HG03135 (cell line): ENCODE data around the gene OPCML.

Experiments used
- ATAC-seq: cut with Tn5 transposase; IDR thresholded peaks from one replicate; pipeline ENCODE4 v1.9.1; 2021; ENCODE audit warnings: mild to moderate bottlenecking, moderate library complexity; ENCODE audit not compliant: unreplicated experiment

OPCML gene

DNA sequence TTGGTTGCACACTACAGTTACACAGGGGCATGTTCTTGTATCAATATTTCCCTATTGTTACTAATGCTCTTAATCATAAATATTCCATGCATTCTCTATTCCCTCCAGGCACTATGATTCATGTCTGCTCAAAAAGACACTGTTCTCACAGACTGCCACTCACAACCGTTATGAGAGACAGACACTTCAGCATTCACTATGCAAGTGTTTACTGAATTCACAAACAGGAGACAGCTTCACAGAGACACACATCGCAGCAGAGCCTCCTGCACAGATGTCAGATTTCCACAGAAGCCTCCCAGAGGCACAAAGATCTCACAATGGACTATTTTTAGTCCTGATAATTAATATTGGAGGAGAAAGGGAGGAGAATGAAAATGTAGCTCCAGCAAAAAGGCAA, 930.4 kb downstream of the OPCML start:
- no peak for ATAC-seq

DNA sequence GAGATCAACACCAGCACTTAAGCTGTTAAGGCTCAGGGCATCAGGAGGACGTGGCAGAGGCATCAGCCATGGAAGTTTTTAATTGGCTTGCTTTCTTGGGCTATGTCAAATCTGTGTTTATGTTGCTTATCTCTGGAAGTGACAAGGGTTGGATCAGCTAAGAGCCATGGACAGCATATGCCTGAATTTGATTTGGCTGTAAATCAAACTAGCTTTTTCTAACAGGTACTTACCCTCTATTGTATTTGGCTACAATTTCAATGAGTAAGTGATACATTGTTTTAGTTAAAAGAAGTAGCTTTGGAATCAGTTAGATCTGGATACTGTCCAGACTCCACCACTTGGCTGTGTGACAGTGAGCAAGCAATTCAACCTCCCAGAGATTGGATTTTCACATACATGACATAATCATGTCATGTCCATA, 936.6 kb downstream of the OPCML start:
- ATAC-seq = no peak

DNA sequence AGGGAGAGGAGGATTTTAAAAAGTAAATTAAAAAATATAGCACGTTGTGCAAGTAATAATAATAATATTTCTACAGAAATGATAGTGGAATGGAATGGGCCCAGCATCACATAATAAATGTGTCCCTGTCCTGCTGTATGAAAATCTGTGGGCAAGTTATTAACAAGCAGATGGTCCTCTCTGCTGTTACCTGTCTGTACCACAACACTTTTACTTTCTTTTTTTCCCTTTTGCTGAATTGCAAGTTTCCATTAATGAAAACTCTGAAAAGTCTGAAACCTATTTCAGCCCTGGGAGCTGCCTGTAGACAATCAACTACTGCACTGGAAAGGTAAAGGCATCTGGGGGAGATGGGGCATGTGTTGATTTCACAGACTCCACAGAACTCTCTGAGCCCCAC, 937.1 kb downstream of the OPCML start:
- no peak for ATAC-seq

DNA sequence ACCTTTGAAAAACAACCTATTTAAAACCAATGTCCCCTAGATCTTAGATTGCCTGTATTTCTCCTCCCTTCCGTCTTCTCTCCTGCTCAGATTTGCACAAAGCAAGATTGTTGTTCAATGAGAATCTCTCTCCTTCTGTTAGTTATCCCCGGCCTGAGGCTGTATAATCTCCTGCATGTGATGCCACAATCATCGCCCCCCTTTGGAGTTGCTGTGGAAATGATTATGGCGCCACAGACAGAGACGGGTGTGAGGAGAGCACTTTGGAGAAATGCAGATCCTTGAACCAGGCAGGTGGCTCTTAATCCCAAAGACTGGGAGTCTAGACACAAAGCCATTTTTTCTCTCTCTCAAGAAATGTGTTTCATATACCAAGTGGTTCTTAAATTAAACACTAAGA, 941.3 kb downstream of the OPCML start:
- ATAC-seq = no peak

DNA sequence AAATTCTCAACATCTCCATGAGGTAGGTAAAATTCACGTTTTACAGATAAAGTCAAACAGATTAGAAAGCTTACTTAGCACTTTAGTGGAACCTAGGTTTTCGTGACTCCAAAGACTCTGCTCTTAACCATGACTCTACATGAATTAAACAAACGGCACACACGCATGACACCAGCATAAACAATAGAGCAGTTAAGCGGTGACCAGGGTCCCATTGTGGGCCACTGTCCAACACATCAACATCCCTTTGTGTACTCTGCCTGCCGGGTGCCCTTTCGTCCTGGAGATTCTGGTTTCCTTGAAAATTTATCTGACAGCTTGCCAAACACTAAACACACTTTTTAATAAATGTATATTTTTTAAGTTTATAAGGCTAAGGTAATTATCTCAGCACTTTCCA, 941.7 kb downstream of the OPCML start:
- no peak for ATAC-seq

DNA sequence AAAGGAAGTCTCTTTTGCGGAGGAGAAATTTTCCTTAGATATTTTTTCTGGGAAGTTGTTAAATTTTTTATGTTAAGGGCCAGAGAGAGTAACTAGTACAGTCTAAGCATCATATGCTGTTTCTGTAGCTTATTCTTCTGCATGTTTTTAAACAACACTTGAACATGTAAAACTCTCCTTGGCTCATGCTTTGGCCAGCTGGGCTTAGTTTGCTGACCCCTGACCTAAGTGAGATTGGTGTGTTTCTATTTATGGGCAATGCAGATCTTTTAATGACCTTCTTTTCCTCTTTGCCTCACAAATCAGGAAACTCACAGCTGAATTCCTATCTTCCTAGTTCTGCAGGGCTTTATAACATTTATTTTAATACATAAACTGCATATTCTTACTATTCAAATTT, 942.5 kb downstream of the OPCML start:
- no peak for ATAC-seq

DNA sequence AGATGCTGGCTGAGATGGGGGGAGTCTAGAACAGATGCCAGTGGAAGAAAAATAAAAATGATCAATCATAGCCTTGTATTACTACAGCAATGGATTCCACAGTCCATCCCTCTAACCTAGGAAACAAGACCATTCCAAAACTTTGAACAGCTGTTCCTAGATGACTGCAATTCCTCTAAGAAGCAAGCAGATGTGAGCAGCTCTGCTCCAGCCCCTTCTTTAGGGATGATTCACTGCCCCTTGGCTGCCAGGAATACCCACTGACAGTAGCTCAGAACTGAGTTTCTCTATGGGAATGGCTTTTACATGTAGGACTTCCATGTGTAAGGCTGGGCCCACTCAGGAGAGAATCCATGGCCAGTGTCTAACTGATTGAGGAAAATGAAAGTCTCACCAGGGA, 943.9 kb downstream of the OPCML start:
- no peak for ATAC-seq

DNA sequence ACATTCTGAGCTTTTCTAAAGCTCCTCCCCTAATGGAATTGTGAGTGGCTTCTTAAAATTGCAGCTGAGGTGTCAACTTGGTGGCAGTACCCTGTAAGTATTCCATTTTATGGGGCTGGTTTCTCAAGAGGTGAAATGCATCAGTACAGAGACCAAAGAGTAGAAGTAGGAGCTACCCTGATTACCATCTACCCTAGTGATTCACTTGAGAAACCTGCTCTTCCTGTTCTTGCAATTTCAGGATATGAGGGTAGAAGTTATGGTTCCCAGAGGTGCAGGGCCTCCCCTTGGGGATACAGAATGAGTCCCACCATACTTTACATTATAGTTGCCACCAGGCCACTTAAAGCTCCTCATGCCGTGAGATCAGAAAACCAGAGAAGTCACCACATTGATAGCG, 944.6 kb downstream of the OPCML start:
- ATAC-seq = no peak

DNA sequence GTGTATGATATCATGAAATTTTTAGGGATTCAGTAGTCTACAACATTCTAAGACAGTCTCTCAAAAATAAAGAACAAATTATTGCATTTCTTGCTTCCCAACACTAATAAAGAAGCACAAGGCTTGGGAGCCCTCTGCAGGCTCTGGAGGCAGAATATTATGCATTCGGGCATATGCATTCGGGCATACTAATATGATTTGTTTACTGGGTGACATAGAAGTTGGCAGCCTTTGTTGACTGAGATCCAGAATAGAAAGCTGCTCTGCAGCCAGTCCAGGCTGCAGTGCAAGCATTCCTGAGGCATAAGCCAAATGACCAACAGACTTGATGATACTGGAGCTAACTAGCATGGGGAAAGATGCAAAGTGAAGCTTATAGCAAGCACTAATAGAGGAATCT, 945.5 kb downstream of the OPCML start:
- ATAC-seq = no peak

DNA sequence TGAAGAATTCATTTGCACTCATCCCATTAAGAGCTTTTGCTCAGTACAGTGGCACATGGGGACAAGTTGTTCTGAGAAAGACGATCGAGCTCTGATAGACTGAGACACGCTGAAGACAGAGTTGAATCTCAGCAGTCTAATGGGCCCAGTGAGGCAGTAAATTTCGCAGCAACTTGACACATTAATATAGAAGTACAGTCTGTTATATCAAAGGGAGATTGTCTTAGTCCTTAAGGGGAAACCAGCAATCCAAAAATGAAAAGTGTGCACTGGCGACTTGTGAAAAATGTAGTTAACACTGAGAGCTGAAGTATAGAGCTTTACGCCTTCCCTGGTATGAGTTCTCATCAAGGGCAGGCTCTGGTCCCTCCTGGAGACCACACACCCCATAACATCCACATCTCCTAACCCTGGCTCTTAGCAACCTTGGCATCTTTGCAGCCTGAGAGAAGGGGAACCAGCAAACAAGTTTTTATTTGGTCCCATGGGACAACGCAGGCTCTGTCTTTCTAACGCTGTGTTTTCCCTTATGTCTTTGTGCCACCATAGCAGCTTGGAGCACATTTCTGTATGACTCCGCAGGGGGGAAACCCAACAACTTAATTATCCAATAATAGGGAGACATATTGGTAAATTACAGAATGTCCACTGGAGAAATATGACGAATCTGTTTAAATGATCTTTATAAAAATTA, 952.5 kb downstream of the OPCML start:
- ATAC-seq = no peak

DNA sequence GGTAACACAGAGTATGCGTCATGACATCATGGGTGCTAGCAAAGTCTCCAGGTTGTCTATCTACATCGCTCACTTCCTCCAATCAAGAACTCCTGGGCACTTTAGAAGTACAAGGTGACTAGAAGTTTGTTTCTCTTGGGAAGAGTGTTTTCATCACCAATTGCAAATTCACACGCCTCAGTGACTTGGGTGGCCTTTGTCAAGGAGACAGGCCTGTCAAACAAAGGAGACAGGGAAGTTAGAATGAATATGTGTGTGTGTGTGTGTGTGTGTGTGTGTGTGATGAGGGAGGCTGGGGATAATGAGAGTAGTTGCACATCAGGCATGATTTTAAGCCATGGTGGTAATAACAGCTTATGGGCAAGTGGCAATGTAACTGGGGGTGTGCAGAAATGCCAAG, 953.2 kb downstream of the OPCML start:
- no peak for ATAC-seq

DNA sequence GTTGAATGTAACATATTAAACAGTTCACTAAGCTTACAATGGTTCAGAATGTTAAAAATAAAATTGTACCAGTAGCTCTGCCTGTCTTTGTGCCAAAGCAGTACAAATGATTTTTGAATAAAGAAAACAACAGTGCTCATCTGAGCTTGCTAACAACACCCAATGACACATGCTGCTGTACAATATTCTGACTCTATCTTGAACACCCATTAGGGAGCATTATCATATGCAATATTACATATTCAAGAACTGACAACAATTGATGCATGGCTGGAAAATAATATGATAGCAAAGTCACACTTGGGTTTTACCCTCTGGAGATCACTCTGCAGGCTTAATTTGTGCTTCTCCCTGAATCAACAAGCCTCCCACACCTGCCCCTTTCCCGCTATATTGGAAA, 953.7 kb downstream of the OPCML start:
- ATAC-seq = no peak

DNA sequence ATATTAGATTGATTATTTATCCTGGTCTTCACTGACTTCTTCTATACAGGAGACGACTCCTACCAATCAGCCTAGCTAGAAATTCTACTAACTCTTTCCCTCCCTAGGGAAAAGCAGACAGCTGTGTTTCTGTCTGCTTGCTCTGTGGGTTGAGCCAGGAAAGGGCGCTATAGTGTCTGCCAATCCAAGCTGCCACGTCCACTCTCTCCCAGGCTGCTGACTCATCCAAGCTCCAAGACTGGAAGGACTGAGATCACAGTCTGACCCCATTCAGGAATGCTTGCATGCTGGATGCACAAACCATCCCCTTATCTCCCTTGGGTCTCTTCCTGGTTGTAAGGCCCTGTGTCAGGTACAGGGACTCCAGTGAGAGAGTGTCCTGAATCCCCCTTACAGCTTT, 955.6 kb downstream of the OPCML start:
- ATAC-seq = no peak

DNA sequence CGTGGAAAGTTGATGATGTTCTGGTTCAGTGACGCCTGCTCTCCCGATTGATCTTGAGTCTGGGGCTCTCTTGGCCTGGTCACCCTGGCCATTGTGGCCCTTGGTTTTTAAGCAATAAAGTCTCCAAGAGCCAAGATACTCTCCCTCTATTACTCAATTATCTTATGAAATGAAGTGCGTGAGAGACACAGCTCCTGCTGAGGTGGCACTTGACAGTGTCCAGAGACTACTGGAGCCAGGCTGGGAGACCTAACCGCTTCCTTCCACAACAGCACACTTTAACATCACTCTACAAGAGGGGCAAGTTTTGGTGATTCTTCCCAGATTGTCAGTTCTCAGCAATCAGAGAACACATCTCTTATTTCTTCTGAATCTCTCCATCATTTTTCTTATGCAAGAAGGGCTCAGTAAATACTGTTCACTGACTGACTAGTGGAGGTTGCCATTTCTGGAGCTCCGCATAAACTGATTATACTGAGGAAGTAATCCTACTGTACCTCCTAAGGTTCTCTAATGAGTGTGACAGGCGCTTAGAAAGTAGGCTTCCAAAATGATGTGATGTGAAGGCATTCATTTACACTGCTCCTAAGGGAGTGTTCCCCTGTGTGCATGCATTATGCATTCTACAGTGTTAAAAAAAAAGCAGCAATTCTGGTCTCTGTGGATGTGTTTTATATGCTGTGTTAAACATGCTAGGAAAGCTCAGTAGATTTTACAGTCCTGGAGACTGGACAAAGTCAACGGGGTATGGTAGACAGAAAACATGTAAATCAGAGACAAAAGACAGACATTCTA, 968.0 kb downstream of the OPCML start:
- ATAC-seq = no peak

DNA sequence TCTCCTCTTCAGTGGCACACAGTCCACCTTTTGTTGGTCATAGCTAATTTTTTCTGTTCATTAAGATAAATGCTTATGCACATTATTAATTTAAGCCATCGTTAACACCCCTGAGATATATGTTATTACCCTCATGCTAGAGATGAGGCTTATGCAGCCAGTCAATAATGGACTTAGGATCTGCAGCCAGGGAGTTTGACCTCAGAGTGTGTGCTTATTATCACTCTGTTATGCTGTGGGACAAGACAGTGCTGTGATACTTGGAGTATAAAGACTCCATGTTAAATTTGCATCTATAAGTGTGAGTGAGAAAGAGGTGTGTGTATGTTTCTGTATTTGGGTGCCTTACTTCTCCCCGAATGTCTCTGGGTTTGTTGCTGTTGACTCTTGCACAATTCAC, 969.3 kb downstream of the OPCML start:
- no peak for ATAC-seq

DNA sequence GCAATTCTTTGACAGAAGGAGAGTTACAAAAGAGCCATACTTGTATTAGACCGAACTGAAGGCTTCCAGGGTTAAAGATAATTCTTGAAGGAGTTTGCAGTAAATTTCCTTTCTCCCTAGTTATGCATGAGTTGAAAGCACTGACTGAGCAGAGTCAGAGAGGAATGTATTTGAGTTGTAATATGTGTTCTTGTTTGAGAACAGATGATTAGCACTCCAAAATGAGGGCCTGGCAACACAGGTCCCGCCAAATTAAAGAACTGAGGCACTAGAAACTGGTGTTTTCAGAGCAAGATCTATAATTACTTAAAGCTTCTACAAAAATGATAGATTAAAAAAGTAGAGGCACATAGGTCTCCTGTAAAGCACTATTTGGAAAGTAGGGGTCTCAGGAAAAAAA, 970.4 kb downstream of the OPCML start:
- no peak for ATAC-seq

DNA sequence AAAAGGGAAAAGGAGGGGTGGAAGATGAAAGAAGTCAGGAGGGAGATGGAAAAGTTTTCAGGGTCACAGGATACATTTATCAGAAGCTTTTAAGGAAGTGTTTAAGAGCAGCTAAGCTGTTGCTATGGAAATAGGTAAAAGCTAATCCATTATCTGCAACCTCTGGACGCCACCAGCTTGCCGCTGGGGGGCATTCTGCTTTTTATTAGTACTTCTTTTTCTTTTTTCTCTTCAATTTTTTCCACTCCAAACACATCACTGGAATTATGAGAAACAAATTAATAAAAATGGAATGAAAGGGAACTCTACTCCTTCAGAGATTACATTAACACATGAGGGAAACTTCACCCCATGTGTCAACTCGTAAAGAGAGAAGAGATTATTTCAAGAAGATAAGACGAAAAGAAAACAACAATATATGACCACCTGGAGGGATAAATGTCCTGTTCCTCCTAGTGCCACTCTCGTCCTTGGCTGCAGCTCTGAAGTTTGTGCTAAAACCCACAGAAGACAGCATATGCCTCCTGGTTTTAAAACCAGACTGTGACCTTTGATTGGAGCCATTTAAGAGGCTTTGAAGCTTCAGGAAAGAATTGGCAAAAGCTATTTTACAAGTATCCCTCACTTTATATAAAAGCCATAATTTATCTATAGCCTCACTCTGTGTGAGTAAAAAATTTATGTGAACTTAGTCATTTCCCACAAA, 972.8 kb downstream of the OPCML start:
- no peak for ATAC-seq

DNA sequence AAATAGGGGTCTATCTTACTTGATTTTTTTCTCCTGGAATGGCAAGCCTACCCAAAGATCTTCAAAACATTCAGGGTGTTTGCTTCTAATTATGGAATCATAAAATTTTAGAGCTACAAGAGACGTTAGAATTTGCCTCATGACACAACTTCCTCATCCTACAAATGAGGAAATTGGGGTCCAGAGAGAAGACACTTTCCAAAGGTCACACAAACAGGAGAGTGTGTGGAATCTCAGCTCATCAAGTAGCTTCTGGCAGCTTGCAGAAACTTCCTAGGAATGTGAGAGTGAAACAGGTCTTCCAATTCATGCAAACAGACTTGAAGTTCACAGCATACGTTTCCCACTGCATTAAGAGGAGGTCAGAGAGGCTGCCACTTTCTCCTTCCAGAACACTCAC, 976.0 kb downstream of the OPCML start:
- ATAC-seq = no peak

DNA sequence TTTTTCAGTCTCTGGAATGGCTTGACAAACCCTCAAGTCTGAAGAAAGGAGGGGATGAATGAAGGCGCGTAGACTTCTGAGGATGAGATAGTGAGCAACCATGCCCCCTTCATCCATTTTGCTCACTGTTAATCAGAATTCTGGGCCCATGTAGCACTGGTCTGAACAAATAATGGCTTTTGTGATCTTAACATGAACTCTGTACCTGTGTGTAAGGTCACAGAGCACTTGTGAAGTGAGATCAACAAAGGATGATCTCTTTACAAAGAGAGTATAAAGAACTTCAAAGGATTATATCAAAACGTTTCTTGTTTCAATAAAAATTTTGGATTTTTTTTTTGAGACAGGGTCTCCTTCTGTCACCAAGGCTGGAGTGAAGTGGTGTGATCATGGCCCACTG, 976.7 kb downstream of the OPCML start:
- ATAC-seq = no peak

DNA sequence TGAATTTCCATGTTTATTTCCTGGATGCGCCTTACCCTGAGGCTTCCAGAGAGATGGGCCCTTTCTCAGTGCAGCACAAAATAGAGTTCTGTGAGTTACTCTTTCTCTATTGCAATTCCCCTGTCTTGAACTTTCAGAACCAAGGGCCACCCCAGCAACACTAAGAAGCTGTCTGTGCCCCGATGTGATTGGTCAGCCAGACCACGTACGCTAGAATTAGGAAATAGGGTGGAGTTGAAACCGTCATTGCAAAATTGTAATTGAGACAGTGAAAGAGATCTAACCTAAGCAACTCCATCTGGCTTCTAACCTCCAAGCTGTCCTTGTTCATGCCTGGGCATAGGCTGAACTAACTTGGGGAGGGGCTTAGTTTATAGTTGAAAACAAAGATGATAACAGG, 981.3 kb downstream of the OPCML start:
- no peak for ATAC-seq

DNA sequence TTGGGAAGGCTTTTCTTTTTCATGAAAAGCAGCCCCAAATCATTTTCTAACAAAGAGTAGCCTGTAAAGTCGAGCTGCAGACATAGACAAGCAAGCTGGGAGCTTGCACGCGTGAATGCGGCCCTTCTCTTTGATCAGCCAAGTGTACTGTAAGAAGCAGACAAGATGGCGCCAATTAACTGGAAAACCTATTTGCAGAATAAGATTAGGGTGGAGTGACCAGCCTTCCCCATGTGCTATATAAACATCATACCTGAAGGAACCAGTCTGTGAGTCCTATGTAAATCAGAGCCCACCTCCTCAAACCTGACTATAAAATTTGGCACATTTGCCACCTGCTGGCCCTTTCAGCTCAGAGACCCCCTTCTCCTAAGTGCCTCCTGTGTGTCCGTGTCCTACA, 982.7 kb downstream of the OPCML start:
- no peak for ATAC-seq

DNA sequence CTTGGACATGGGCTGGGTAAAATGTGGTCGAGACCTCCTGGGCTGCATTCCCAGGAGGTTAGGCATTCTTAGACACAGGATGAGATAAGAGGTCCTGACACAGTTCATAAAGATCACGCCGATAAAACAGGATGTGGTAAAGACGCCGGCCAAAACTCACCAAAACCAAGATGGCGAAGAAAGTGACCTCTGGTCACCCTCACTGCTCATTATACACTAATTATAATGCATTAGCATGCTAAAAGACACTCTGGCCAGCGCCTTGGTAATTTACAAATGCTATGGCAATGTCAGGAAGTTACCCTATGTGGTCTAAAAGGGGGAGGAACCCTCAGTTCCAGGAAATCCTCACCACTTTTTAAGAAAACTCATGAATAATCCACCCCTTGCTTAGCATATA, 983.3 kb downstream of the OPCML start:
- ATAC-seq = no peak
